Measurements from ENCODE around the gene ATP5F1E.

Gene ATP5F1E

GRCh38 chr20:58989196-58989595 is 42.9 kb downstream of the ATP5F1E start:
- no peak overlapping the region for H3K4me3 ChIP-seq (ENCODE audit: low read depth, low read length)
- TF ChIP-seq, protein P1, sequence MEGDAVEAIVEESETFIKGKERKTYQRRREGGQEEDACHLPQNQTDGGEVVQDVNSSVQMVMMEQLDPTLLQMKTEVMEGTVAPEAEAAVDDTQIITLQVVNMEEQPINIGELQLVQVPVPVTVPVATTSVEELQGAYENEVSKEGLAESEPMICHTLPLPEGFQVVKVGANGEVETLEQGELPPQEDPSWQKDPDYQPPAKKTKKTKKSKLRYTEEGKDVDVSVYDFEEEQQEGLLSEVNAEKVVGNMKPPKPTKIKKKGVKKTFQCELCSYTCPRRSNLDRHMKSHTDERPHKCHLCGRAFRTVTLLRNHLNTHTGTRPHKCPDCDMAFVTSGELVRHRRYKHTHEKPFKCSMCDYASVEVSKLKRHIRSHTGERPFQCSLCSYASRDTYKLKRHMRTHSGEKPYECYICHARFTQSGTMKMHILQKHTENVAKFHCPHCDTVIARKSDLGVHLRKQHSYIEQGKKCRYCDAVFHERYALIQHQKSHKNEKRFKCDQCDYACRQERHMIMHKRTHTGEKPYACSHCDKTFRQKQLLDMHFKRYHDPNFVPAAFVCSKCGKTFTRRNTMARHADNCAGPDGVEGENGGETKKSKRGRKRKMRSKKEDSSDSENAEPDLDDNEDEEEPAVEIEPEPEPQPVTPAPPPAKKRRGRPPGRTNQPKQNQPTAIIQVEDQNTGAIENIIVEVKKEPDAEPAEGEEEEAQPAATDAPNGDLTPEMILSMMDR (IDR thresholded peaks at IDR 0.05; ENCODE audit: low read depth, low read length, missing control alignments) = no peak
- no peak for DNase-seq (ENCODE audit: low read depth)

- TF ChIP-seq, protein P1 (IDR thresholded peaks at IDR 0.05; ENCODE audit: low read depth, low read length, missing control alignments) = no peak
- DNase-seq (ENCODE audit: low read depth) = no peak
- no peak overlapping the region for H3K4me3 ChIP-seq (ENCODE audit: low read depth, low read length)
Observed at GRCh38 chr20:58988565-58988882, 43.6 kb downstream of the ATP5F1E start.

GRCh38 chr20:58987790-58988564 is 44.2 kb downstream of the ATP5F1E start:
- TF ChIP-seq, protein P1 (IDR thresholded peaks at IDR 0.05; ENCODE audit: low read depth, low read length, missing control alignments) = no peak
- DNase-seq (ENCODE audit: low read depth) = no peak
- H3K4me3 ChIP-seq (ENCODE audit: low read depth, low read length) = no peak overlapping the region

GRCh38 chr20:58986968-58987517 is 45.1 kb downstream of the ATP5F1E start:
- TF ChIP-seq, protein P1 (IDR thresholded peaks at IDR 0.05; ENCODE audit: low read depth, low read length, missing control alignments) = no peak
- H3K4me3 ChIP-seq (ENCODE audit: low read depth, low read length) = no peak overlapping the region
- DNase-seq (ENCODE audit: low read depth) = no peak

DNA sequence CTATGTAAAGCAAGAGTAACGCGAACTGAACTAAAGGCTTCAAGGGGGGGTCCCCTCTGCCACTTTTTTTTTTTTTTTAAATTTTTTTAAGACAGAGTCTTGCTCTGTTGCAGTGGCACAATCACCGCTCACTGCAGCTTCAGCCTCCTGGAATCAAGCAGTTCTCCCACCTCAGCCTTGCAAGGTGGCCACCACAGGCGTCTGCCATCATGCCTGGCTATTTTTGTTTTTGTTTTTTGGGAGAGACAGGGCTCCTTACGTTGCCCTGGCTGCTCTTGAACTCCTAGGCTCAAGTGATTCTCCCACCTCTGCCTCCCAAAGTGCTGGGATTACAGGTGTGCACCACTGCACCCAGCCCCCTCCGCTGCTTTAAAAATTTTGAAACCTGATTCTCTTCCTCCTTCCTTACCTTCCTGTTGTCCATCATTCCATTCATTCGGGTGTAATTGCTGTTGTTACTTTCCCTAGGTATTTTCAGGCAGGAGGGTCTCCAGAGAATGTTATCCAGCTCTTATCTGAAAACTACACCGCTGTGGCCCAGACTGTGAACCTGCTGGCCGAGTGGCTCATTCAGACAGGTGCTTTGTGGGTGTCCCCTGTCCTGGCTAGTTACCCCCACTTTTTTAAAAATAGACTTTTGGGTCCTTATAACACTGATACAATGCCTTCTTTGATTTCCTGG is 45.7 kb downstream of the ATP5F1E start:
- H3K4me3 ChIP-seq (ENCODE audit: low read depth, low read length) = no peak overlapping the region
- TF ChIP-seq, protein P1 (IDR thresholded peaks at IDR 0.05; ENCODE audit: low read depth, low read length, missing control alignments) = no peak
- DNase-seq (ENCODE audit: low read depth) = no peak

DNA sequence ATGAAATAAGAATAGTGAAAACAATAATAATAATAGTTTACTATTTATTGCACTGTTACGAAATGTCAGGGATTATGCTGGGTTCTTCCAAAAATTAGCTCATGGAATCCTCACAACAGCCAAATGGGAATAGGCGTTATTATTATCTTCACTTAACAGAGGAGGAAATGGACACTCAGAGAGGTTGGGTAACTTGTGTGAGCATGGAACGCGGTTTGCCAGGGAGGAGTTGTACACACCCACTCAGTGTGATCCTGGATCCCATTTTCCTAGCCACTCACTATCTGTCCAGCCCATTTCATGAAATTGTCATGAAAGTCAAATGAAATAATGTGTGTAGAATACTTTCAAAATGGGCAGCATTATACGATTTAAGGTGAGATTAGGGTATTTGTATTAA is 46.5 kb downstream of the ATP5F1E start:
- TF ChIP-seq, protein P1 (IDR thresholded peaks at IDR 0.05; ENCODE audit: low read depth, low read length, missing control alignments) = no peak
- no peak overlapping the region for H3K4me3 ChIP-seq (ENCODE audit: low read depth, low read length)
- DNase-seq (ENCODE audit: low read depth) = no peak

All from GM12864 (cell line).